ENCODE data around the gene ATP9A. TPM values are rescaled to one million over a fixed set of nuclear protein-coding genes. Genes with fewer than 3 reads are reported as not detected.

Gene ATP9A
- total and polyA plus RNA-seq, 2 donors (not counting 3 experiments of a cell fraction or from before 2014, with no cell fraction given): 20.9 to 41.5 TPM

- no peak overlapping the region for H3K9ac ChIP-seq (replicated peaks; ENCODE audit: extremely low read depth, insufficient read depth, low read length)
- DNase-seq (ENCODE audit: low read depth, low spot score) (no peak), FAIRE-seq (no peak)
- no peak overlapping the region for H2AFZ ChIP-seq (ENCODE audit: low read depth, low read length)
- BruUV-seq (replicated peaks): no TSS peak
- H3K36me3 ChIP-seq (ENCODE audit: control insufficient read depth in 2 of 2, extremely low read depth in 1 of 2, insufficient read depth in 2 of 2, low read length in 2 of 2): peaks cover 3% of the 10 kb centered on the region in 2 experiments
- no peaks in the 10 kb centered on the region for H3K27me3 ChIP-seq (ENCODE audit: control insufficient read depth in 2 of 2, insufficient read depth in 2 of 2, low read length in 2 of 2)
- H3K4me1 ChIP-seq (ENCODE audit: control insufficient read depth, extremely low read depth, insufficient read depth, low read length): no peaks in the 10 kb centered on the region
- dilution Hi-C loops (cut with MboI; ENCODE audit: extremely low pct_ligation_motif_present, low sequenced_read_pairs) (no loop called here), intact Hi-C loops (cut with micrococcal nuclease) (no loop called here)
- H3K27ac ChIP-seq (ENCODE audit: insufficient read depth, low read depth, low read length): no peak overlapping the region
- POLR2A ChIA-PET: no interaction called here
- CTCF ChIA-PET: interaction anchor here (1.0 to 4.1 kb wide), 3 partner anchors 12 to 222 kb away, joined by 3 to 21 read pairs (median 5); no protein-coding TSS in a partner anchor
- H4K20me1 ChIP-seq (replicated peaks; ENCODE audit: control insufficient read depth, extremely low read depth, insufficient read depth, low read length): no peaks in the 10 kb centered on the region
- no peaks in the 10 kb centered on the region for H3K9me3 ChIP-seq (replicated peaks; ENCODE audit: control insufficient read depth, insufficient read depth, low read length)
- H3K79me2 ChIP-seq (ENCODE audit: control insufficient read depth, insufficient read depth, low read length): no peaks in the 10 kb centered on the region
- H3K4me3 ChIP-seq (replicated peaks in 1 of 3; ENCODE audit: insufficient read depth in 1 of 3, low read depth in 1 of 3, low read length in 3 of 3): no peak overlapping the region
- no peak overlapping the region for H3K4me2 ChIP-seq (ENCODE audit: insufficient read depth, low read length)
- H3K9me1 ChIP-seq (replicated peaks; ENCODE audit: control insufficient read depth, extremely low read depth, insufficient read depth, low read length): no peaks in the 10 kb centered on the region
- TF ChIP-seq JUN (IDR thresholded peaks at IDR 0.05; ENCODE audit: borderline replicate concordance, insufficient read depth, insufficient read length, low read depth) (no peak), GATA2 (IDR thresholded peaks at IDR 0.05; ENCODE audit: insufficient read depth, insufficient read length, low read depth, low read length) (no peak), MAX (IDR thresholded peaks at IDR 0.05; ENCODE audit: insufficient read depth, insufficient read length) (no peak), EZH2 (IDR thresholded peaks at IDR 0.05; ENCODE audit: borderline replicate concordance, low read depth, low read length, severe bottlenecking) (no peak), CTCF (IDR thresholded peaks at IDR 0.05; ENCODE audit: extremely low read depth in 1 of 2, insufficient read depth in 1 of 2, low read depth in 1 of 2, low read length in 2 of 2) (no peak), FOS (IDR thresholded peaks at IDR 0.05; ENCODE audit: borderline replicate concordance, insufficient read depth, low read length) (no peak), MYC (IDR thresholded peaks at IDR 0.05; ENCODE audit: low read depth, low read length) (no peak), POLR2AphosphoS5 (IDR thresholded peaks at IDR 0.05; ENCODE audit: insufficient read depth, low read depth, low read length) (no peak), POLR2A (IDR thresholded peaks at IDR 0.05; ENCODE audit: low read depth, low read length) (no peak)
Measured at GRCh38 chr20:51608061-51608460, 160.1 kb downstream of the ATP9A start.
